NCI-H128 (cell line): ENCODE measurements around the gene UVSSA.

Experiments
- DNase-seq: peaks from one replicate; lab custom pipeline; 2025; ENCODE audit not compliant: unreplicated experiment; lab: John Stamatoyannopoulos, UW

UVSSA gene

GRCh38 chr4:1346781-1347409, at the start of gene UVSSA:
Gene UVSSA, plus strand, starts transcription at chr4:1347208. Its CDS starts 884 bp downstream, at chr4:1348092.
- peak; percentile 92 for DNase-seq

- no peak for DNase-seq
These were observed 49.3 kb upstream of the UVSSA start for GRCh38 chr4:1297456-1298325.

GRCh38 chr4:1298461-1298860, 48.5 kb upstream of the UVSSA start:
- no peak for DNase-seq

- no peak for DNase-seq
These were observed 47.6 kb upstream of the UVSSA start for GRCh38 chr4:1299301-1299860.

- DNase-seq = no peak
These were observed 46.2 kb upstream of the UVSSA start for GRCh38 chr4:1300466-1301455.

GRCh38 chr4:1302159-1302558, 44.8 kb upstream of the UVSSA start:
- no peak for DNase-seq

- no peak for DNase-seq
These were observed 41.7 kb upstream of the UVSSA start for GRCh38 chr4:1305261-1305711.

- DNase-seq = no peak
These were observed 41.1 kb upstream of the UVSSA start for GRCh38 chr4:1305781-1306455.

- DNase-seq = no peak
These were observed 38.9 kb upstream of the UVSSA start for GRCh38 chr4:1307951-1308735.

- DNase-seq = no peak
These were observed 37.6 kb upstream of the UVSSA start for GRCh38 chr4:1309261-1310010.

GRCh38 chr4:1310031-1310795, 36.8 kb upstream of the UVSSA start:
- DNase-seq = no peak

GRCh38 chr4:1310796-1311631, 36.0 kb upstream of the UVSSA start:
- no peak for DNase-seq

- no peak for DNase-seq
These were observed 34.0 kb upstream of the UVSSA start for GRCh38 chr4:1312821-1313640.

- DNase-seq = no peak
These were observed 31.7 kb upstream of the UVSSA start for GRCh38 chr4:1315306-1315705.

GRCh38 chr4:1315836-1316536, 31.0 kb upstream of the UVSSA start:
- DNase-seq = no peak
